ENCODE data around the gene TTC21A. TPM values are rescaled to one million over a fixed set of nuclear protein-coding genes. Genes with fewer than 3 reads are reported as not detected.

TTC21A gene
- total RNA-seq, 2 experiments from 2014 or later, result 0.97 to 1.2 TPM

DNA sequence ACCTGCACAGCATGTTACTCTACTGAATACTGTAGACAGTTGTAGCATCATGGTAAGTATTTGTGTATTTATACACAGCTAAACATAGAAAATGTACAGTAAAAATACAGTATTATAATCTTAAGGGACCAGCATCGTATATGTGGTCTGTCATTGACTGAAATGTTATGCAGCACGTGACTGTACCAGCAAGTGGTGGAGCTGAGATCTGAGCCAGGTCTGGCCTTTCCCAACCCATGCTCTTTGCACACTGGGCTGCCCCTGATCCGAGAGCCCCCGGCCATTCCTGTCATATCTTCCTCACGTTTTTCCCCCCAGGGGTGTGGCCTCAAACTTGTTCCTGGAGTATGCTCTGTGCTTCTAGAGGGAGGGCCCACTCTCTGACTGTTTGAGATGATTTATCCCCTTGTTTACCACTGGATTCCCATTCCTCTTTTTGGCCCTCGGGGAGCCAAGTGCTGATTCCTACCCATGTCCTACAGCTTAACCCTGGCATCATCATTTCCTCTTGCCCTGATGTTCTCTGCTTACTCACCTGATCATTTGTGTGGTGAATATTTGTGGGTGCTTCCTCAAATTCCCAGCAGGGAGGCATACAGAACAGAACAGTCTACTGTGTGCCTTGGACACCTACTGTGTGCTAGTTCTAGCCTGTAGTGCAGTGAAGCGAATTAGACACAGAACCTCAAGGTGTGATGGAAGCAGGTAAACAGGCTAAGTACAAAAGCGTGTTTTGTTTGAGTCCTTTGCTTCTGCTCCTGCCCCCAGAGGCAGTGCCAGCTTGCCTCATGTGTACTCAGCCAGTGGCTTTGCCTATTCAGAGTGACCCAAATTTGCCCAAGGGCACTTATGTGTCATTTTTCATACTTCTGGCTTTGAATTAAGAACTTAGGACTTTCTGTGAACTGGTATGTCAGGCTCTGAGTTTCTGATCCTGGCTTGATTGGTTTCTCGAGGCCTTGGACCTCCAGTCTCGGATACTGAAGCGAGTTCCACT, 24.9 kb downstream of the TTC21A start:
- no peak for DNase-seq
- ChIA-PET CTCF (interaction anchor here (2.0 to 13.3 kb wide), 2 partner anchors 57 to 158 kb away, joined by 6 to 148 read pairs; no protein-coding TSS in a partner anchor), POLR2A (no interaction called here)
- Mint-ChIP-seq H3K27ac (no peak overlapping the region), H3K27me3 (ENCODE audit: low read depth) (peaks cover 2% of the 10 kb centered on the region), H3K4me3 (no peak overlapping the region), H3K9me3 (ENCODE audit: insufficient read depth) (no peaks in the 10 kb centered on the region), H3K36me3 (ENCODE audit: low read depth) (no peaks in the 10 kb centered on the region), H3K4me1 (ENCODE audit: low read depth) (peaks cover 21% of the 10 kb centered on the region)
- no peak for ATAC-seq

DNA sequence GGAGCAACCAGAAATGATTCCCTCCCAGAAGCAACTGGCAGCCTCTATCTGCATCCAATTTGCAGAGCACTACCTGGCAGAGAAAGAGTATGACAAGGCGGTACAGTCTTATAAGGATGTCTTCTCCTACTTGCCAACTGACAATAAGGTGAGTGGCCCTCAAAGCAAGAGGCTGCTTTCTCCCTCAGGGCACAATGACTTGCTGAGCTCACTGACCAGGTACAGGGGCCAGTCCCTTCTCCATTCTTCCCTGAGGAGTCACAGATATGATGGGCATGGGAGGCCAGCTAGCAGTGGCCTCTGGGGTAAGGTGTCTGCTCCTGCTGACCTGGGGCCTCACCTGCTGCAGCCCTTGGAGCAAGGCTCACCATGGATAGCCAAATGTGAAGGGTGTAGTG, 25.6 kb downstream of the TTC21A start:
- POLR2A ChIA-PET, result no interaction called here
- peaks cover 2% of the 10 kb centered on the region for H3K27me3 Mint-ChIP-seq (ENCODE audit: low read depth)
- peaks cover 14% of the 10 kb centered on the region for H3K4me1 Mint-ChIP-seq (ENCODE audit: low read depth)

DNA sequence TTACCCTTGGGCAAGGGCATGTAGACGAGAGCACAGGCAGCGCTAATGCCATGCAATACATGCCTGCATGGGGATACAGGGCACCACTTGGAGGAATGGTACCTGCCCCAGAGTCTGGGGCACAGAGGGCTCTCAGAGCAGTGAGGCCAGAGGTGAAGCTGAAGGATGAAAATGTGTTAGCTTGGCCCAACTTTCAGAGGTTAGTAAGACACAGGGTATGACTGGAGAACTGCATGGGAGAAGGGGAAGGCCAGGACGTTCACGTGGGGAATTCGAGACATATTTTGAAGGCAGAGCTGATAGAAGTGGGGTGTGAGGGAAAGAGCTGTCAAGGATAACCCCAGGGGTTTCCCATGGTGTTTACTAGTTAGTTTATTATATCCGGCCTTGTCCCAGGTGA, 26.3 kb downstream of the TTC21A start:
- Mint-ChIP-seq H3K27ac (no peak overlapping the region), H3K36me3 (ENCODE audit: low read depth) (no peaks in the 10 kb centered on the region), H3K4me3 (no peak overlapping the region), H3K27me3 (ENCODE audit: low read depth) (peaks cover 2% of the 10 kb centered on the region), H3K9me3 (ENCODE audit: insufficient read depth) (no peaks in the 10 kb centered on the region), H3K4me1 (ENCODE audit: low read depth) (peaks cover 8% of the 10 kb centered on the region)
- no peak for DNase-seq
- POLR2A ChIA-PET, result no interaction called here
- CTCF ChIA-PET, result interaction anchor here (13.3 kb wide), 1 partner anchor 157 kb away, joined by 148 read pairs; no protein-coding TSS in a partner anchor
- ATAC-seq, result no peak

More for the DNA sequence above, 25.6 kb downstream of the TTC21A start:
- DNase-seq (no peak), ATAC-seq (no peak)
- H3K9me3 Mint-ChIP-seq (ENCODE audit: insufficient read depth), result no peaks in the 10 kb centered on the region
- no peaks in the 10 kb centered on the region for H3K36me3 Mint-ChIP-seq (ENCODE audit: low read depth)
- no peak overlapping the region for H3K4me3 Mint-ChIP-seq
- CTCF ChIA-PET, result interaction anchor here (13.3 kb wide), 1 partner anchor 157 kb away, joined by 148 read pairs; no protein-coding TSS in a partner anchor
- no peak overlapping the region for H3K27ac Mint-ChIP-seq

DNA sequence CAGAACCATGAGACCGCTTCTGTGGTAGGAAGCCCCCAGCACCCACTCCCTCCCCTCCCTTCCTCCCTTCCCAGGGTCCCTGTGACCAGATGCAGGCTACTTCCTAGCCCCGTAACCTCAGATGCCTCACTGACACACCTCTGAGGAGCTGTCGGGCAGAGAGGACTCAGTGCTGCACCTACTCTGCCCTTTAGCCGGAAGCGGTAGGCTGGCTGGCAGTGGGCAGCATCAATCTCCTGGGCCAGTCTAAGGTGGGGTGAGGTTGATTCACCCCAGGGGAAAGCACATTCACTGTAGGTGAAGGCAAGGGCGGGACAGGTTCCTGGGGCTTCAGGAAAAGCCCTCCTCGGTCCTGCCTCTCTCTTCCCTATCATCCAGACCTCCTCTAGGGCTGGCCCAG, 26.8 kb downstream of the TTC21A start:
- DNase-seq, result no peak
- Mint-ChIP-seq H3K27me3 (ENCODE audit: low read depth) (peaks cover 2% of the 10 kb centered on the region), H3K4me3 (no peak overlapping the region), H3K4me1 (ENCODE audit: low read depth) (peaks cover 6% of the 10 kb centered on the region), H3K9me3 (ENCODE audit: insufficient read depth) (no peaks in the 10 kb centered on the region), H3K36me3 (ENCODE audit: low read depth) (no peaks in the 10 kb centered on the region), H3K27ac (no peak overlapping the region)
- ChIA-PET CTCF (interaction anchor here (13.3 kb wide), 1 partner anchor 156 kb away, joined by 148 read pairs; no protein-coding TSS in a partner anchor), POLR2A (interaction anchor here (1.2 to 1.9 kb wide), 2 partner anchors 13 to 16 kb away, joined by 3 to 5 read pairs; no protein-coding TSS in a partner anchor)
- no peak for ATAC-seq

DNA sequence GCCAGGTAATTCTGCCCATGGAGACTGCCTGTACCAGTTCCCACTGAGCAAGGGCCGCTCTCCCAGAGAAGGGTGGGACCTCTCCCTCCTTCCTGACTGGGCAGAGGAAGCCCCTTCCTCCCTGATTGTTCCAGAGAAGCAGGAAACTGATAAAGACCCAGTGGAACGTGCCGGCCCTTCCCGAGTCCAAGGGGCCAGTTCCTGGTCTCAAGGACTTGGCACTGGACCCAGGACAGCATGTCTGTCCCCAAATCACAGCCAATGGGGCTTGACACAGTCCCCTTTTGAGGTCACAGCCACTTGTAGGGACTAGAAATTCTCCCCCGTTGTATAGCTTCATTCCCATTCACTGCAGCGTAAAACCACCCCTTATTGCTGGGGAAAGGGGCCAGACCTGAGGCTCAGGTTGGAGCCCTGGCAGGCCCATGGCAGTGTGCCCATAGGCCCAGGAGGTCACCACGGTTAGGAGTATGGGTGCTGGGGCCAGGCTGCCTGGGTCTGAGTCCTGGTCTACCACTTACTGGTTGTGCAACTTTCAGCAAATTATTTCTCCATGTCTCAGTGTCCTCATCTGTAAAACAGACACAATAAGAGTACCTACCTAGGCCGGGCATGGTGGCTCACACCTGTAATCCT, 27.8 kb downstream of the TTC21A start:
- ATAC-seq (no peak), DNase-seq (no peak)
- CTCF ChIA-PET, result interaction anchor here (13.3 kb wide), 1 partner anchor 155 kb away, joined by 148 read pairs; no protein-coding TSS in a partner anchor
- Mint-ChIP-seq H3K4me3 (no peak overlapping the region), H3K27me3 (ENCODE audit: low read depth) (peaks cover 2% of the 10 kb centered on the region), H3K4me1 (ENCODE audit: low read depth) (peaks cover 6% of the 10 kb centered on the region), H3K36me3 (ENCODE audit: low read depth) (peaks cover 2% of the 10 kb centered on the region), H3K27ac (no peak overlapping the region), H3K9me3 (ENCODE audit: insufficient read depth) (no peaks in the 10 kb centered on the region)
- POLR2A ChIA-PET, result interaction anchor here (1.2 to 1.9 kb wide), 2 partner anchors 12 to 17 kb away, joined by 3 to 5 read pairs; no protein-coding TSS in a partner anchor

DNA sequence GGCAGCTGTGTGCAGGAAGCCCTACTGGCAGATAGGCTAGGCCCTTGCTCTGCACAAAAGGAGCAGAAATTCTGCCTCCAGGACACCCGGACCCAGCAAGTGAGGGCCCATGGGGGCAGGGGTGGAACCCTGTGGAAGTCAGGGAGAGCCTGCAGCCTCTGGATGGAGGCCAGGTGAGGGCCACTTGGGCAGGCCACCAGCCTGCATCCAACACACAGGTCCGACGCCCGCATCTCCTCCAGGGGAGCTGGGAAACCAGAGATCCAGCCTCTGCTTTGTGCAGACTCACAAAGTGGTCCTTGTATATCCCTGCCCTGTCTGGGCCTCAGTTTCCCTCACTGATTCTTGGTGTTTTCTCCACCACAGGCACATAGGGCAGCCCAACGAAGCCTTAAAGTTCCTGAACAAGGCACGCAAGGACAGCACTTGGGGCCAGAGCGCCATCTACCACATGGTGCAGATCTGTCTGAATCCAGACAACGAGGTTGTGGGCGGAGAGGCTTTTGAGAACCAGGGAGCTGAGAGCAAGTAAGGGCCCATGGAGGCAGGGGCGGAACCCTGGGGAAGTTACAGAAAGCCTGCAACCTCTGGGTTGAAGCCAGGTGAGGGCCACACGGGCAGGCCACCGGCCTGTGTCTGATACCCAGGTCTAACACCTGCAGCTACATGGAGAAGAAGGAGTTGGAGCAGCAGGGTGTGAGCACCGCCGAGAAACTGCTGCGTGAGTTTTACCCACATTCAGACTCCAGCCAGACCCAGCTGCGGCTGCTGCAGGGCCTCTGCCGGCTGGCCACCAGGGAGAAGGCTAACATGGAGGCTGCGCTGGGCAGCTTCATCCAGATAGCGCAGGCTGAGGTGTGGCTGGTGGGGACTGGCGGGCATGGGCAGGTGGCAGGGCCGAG, 29.3 kb downstream of the TTC21A start:
- peaks cover 2% of the 10 kb centered on the region for H3K27me3 Mint-ChIP-seq (ENCODE audit: low read depth)
- peaks cover 10% of the 10 kb centered on the region for H3K36me3 Mint-ChIP-seq (ENCODE audit: low read depth)
- CTCF ChIA-PET, result interaction anchor here (1.0 kb wide), 1 partner anchor 11 kb away, joined by 3 read pairs; no protein-coding TSS in a partner anchor
- H3K9me3 Mint-ChIP-seq (ENCODE audit: insufficient read depth), result no peaks in the 10 kb centered on the region
- H3K4me3 Mint-ChIP-seq, result no peak overlapping the region
- POLR2A ChIA-PET, result interaction anchor here (0.6 kb wide), 1 partner anchor 48 kb away, joined by 3 read pairs; no protein-coding TSS in a partner anchor
- DNase-seq (no peak), ATAC-seq (peak; percentile 2)
- H3K27ac Mint-ChIP-seq, result no peak overlapping the region
- H3K4me1 Mint-ChIP-seq (ENCODE audit: low read depth), result peaks cover 2% of the 10 kb centered on the region

DNA sequence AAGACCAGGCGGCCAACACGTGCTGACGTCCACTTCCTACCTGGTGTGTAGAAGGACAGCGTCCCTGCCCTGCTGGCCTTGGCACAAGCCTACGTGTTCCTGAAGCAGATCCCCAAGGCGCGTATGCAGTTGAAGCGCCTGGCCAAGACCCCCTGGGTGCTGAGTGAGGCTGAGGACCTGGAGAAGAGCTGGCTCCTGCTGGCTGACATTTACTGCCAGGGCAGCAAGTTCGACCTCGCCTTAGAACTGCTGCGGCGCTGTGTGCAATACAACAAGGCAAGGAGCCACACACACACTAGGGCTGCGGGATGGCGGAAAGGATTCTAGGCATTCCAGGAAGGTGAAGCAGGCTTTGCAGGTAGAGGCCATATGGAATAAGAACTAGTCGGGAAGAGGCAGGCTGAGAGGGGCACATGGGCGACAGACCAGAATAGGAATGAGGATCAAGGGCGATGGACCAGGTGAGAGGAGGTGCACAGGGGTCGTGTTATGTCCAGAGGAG, 30.0 kb downstream of the TTC21A start:
- Mint-ChIP-seq H3K9me3 (ENCODE audit: insufficient read depth) (no peaks in the 10 kb centered on the region), H3K27ac (no peak overlapping the region), H3K27me3 (ENCODE audit: low read depth) (peaks cover 2% of the 10 kb centered on the region), H3K36me3 (ENCODE audit: low read depth) (peaks cover 14% of the 10 kb centered on the region), H3K4me3 (no peak overlapping the region), H3K4me1 (ENCODE audit: low read depth) (peaks cover 3% of the 10 kb centered on the region)
- POLR2A ChIA-PET, result no interaction called here
- DNase-seq (no peak), ATAC-seq (peak; percentile 5)
- CTCF ChIA-PET, result interaction anchor here (1.0 kb wide), 1 partner anchor 12 kb away, joined by 3 read pairs; no protein-coding TSS in a partner anchor

DNA sequence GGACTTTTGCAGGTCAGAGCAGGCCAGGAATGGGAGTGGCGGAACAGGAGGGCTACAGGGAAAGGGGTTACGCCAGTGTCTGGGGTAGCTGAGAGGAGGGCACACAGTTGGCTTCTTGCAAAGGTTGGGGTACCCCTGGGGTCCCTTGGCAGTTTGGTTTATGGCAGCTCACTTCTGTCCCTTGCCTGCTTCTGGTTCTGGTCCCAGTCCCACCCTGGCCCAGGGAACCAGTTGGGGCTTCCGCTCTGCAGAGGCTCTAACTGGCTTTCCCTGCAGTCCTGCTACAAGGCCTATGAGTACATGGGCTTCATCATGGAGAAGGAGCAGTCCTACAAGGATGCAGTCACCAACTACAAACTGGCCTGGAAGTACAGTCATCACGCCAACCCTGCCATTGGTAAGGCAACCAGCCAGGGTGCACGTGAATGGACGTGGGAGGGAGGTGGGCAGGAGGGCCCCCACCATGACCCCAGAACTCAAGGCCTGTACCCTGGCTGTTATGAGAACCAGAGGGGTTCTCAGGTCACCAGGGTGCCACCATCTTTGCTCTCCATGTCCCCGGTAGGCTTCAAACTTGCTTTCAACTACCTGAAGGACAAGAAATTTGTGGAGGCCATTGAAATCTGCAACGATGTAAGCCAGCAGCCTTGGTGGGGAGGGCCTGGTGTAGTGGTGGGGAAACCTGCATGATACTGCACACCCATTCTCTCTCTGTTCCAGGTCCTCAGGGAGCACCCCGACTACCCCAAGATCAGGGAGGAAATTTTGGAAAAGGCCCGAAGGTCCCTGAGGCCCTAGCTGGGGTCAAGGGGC, 30.7 kb downstream of the TTC21A start:
- Mint-ChIP-seq H3K27ac (no peak overlapping the region), H3K4me1 (ENCODE audit: low read depth) (peaks cover 8% of the 10 kb centered on the region)

DNA sequence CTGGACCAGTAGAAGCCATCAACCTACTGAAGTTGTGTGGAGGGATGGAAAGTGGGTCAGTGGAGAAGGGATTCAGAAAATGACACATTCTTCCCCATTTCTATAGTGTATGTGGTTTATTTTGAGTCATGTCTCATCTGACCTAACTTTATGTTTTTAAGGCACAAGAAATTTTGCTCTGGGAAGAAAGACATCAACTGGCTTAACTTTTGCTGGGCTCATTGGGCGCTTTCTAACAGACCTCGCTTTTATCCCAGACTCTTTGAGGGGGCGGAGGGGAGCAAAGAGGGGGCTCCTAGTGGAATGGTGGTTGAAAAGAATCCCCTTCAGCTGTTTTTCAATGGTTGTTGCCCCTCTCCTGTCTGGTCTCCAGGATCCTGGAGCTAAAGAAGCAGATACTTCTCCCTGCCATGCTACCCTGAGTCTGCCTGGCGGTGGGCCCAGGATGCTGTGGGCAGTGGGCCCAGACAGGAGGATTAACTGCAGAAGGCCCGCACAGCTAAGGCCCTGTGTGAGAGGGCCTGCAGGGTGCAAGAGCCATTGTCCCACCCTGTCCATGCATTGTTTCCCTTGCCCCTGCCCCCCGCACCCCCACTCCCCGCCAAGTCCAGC, 31.4 kb downstream of the TTC21A start:
- DNase-seq (no peak), ATAC-seq (no peak)
- Mint-ChIP-seq H3K4me3 (no peak overlapping the region), H3K9me3 (ENCODE audit: insufficient read depth) (no peaks in the 10 kb centered on the region), H3K4me1 (ENCODE audit: low read depth) (peaks cover 8% of the 10 kb centered on the region), H3K27ac (no peak overlapping the region), H3K27me3 (ENCODE audit: low read depth) (peaks cover under 1% of the 10 kb centered on the region), H3K36me3 (ENCODE audit: low read depth) (peaks cover 28% of the 10 kb centered on the region)
- ChIA-PET POLR2A (interaction anchor here (0.7 kb wide), 1 partner anchor 9 kb away, joined by 3 read pairs; no protein-coding TSS in a partner anchor), CTCF (no interaction called here)

More for the DNA sequence above, 30.7 kb downstream of the TTC21A start:
- peaks cover 21% of the 10 kb centered on the region for H3K36me3 Mint-ChIP-seq (ENCODE audit: low read depth)
- H3K9me3 Mint-ChIP-seq (ENCODE audit: insufficient read depth), result no peaks in the 10 kb centered on the region
- H3K4me3 Mint-ChIP-seq, result no peak overlapping the region
- peaks cover 2% of the 10 kb centered on the region for H3K27me3 Mint-ChIP-seq (ENCODE audit: low read depth)
- DNase-seq (no peak), ATAC-seq (peak; percentile 5)
- ChIA-PET CTCF (no interaction called here), POLR2A (no interaction called here)

DNA sequence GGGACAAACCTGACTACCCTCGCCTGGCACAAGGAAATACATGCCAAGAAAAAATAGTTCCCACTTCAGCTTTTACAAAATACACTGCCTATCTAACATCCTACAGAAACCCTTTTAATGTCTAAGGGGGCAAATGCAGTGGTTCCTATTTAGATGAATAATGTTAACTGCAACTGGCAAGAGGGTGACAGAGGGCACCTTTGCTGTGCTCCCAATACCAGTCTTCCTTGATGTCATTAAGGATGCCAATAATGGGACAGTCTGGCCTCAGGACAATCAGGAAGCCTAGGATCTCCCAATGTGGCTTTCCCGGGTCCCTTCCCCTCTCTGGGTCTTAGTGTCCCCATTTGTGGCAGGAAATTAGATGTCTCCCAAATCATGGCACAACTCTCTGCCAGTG, 32.0 kb downstream of the TTC21A start:
- ATAC-seq (no peak), DNase-seq (no peak)
- no peaks in the 10 kb centered on the region for H3K9me3 Mint-ChIP-seq (ENCODE audit: insufficient read depth)
- no peaks in the 10 kb centered on the region for H3K27me3 Mint-ChIP-seq (ENCODE audit: low read depth)
- H3K36me3 Mint-ChIP-seq (ENCODE audit: low read depth), result peaks cover 32% of the 10 kb centered on the region
- no peak overlapping the region for H3K27ac Mint-ChIP-seq
- ChIA-PET CTCF (interaction anchor here (0.7 kb wide), 1 partner anchor 11 kb away, joined by 3 read pairs; no protein-coding TSS in a partner anchor), POLR2A (interaction anchor here (0.7 kb wide), 1 partner anchor 8 kb away, joined by 3 read pairs; no protein-coding TSS in a partner anchor)
- no peak overlapping the region for H3K4me3 Mint-ChIP-seq
- H3K4me1 Mint-ChIP-seq (ENCODE audit: low read depth), result peaks cover 9% of the 10 kb centered on the region
